Mesothelial cell of epicardium (in vitro differentiated cells): Measurements from ENCODE around the gene HUS1. TPM values are rescaled to one million over a fixed set of nuclear protein-coding genes. Genes with fewer than 3 reads are reported as not detected.
"Not testable (repeated sequence)": the region's sequence is repeated elsewhere in the genome, so short reads cannot be mapped to it uniquely, and the experiment has no call there.

Source experiments
- DNase-seq, 2 experiments: peaks; one replicate each; pipeline ENCODE4 v3.0.0; 2021; ENCODE audit warnings: low spot score in 2 of 2; ENCODE audit not compliant: unreplicated experiment in 2 of 2
- H3K27ac Mint-ChIP-seq: 2 replicates; pipeline ENCODE4 v1.8.0; 2021; ENCODE audit warnings: mixed read lengths
- H3K27me3 Mint-ChIP-seq: 2 replicates; pipeline ENCODE4 v1.8.0; 2021; ENCODE audit warnings: low read depth, mixed read lengths
- H3K36me3 Mint-ChIP-seq: 2 replicates; pipeline ENCODE4 v1.8.0; 2021; ENCODE audit warnings: mixed read lengths
- H3K4me1 Mint-ChIP-seq: 2 replicates; pipeline ENCODE4 v1.8.0; 2021; ENCODE audit warnings: mixed read lengths
- H3K4me3 Mint-ChIP-seq: 2 replicates; pipeline ENCODE4 v1.8.0; 2021; ENCODE audit warnings: mild to moderate bottlenecking, moderate library complexity, mixed read lengths
- H3K9me3 Mint-ChIP-seq: 2 replicates; pipeline ENCODE4 v1.8.0; 2021; ENCODE audit warnings: mixed read lengths
- CTCF ChIP-seq: fragments of 200-600 bp; sonication (generic); IDR thresholded peaks from one replicate; pipeline ENCODE4 v1.5.0; 2021; ENCODE audit warnings: antibody characterized with exemption; ENCODE audit not compliant: unreplicated experiment
- total RNA-seq: library from RNA; stranded (reverse); gene quantifications from 3 replicates; pipeline ENCODE4 v1.2.1, GENCODE V29; 2021

The HUS1 gene
- total RNA-seq, 1 donor from 2014 or later: 39.7 TPM

- Mint-ChIP-seq H3K36me3 (no peaks in the 10 kb centered on the region), H3K4me1 (peaks cover 4% of the 10 kb centered on the region), H3K27me3 (no peaks in the 10 kb centered on the region), H3K9me3 (peaks cover 23% of the 10 kb centered on the region), H3K27ac (no peak overlapping the region), H3K4me3 (no peak overlapping the region)
- DNase-seq: no peak
- no peak for TF ChIP-seq CTCF
Measured at GRCh38 chr7:47999413-47999812, 20.0 kb upstream of the HUS1 start.

GRCh38 chr7:47992446-47992845 is 13.0 kb upstream of the HUS1 start:
- no peak for TF ChIP-seq CTCF
- Mint-ChIP-seq H3K27ac (peak overlapping the region; percentile 70), H3K36me3 (no peaks in the 10 kb centered on the region), H3K4me1 (peaks cover 36% of the 10 kb centered on the region), H3K4me3 (peak overlapping the region; percentile 83), H3K9me3 (peaks cover 6% of the 10 kb centered on the region), H3K27me3 (no peaks in the 10 kb centered on the region)
- DNase-seq: no peak

- peak; percentile 50 to 75 for DNase-seq
- no peaks in the 10 kb centered on the region for H3K27me3 Mint-ChIP-seq
- H3K27ac Mint-ChIP-seq: peak overlapping the region; percentile 70
- peaks cover 36% of the 10 kb centered on the region for H3K4me1 Mint-ChIP-seq
- H3K4me3 Mint-ChIP-seq: peak overlapping the region; percentile 83
- peaks cover 6% of the 10 kb centered on the region for H3K9me3 Mint-ChIP-seq
- H3K36me3 Mint-ChIP-seq: no peaks in the 10 kb centered on the region
- TF ChIP-seq CTCF: no peak
Measured at GRCh38 chr7:47991741-47992311, 12.4 kb upstream of the HUS1 start.

- peaks cover 36% of the 10 kb centered on the region for H3K4me1 Mint-ChIP-seq
- peak overlapping the region; percentile 83 for H3K4me3 Mint-ChIP-seq
- H3K27me3 Mint-ChIP-seq: no peaks in the 10 kb centered on the region
- DNase-seq: no peak
- H3K9me3 Mint-ChIP-seq: peaks cover 6% of the 10 kb centered on the region
- no peaks in the 10 kb centered on the region for H3K36me3 Mint-ChIP-seq
- TF ChIP-seq CTCF: no peak
- H3K27ac Mint-ChIP-seq: peak overlapping the region; percentile 70
Measured at GRCh38 chr7:47991270-47991669, 11.9 kb upstream of the HUS1 start.

- Mint-ChIP-seq H3K4me3 (no peak overlapping the region), H3K27ac (peak overlapping the region; percentile 30), H3K27me3 (no peaks in the 10 kb centered on the region), H3K36me3 (no peaks in the 10 kb centered on the region), H3K9me3 (peaks cover 6% of the 10 kb centered on the region), H3K4me1 (peaks cover 36% of the 10 kb centered on the region)
- no peak for DNase-seq
- no peak for TF ChIP-seq CTCF
Measured at GRCh38 chr7:47990592-47990991, 11.2 kb upstream of the HUS1 start.

GRCh38 chr7:47989607-47990400 is 10.4 kb upstream of the HUS1 start:
- not testable (repeated sequence) for H3K27me3 Mint-ChIP-seq, H3K36me3 Mint-ChIP-seq, DNase-seq, H3K4me3 Mint-ChIP-seq, H3K9me3 Mint-ChIP-seq
- H3K27ac Mint-ChIP-seq: peak overlapping the region; percentile 30
- H3K4me1 Mint-ChIP-seq: peaks cover 36% of the 10 kb centered on the region
